AG08395 (cell line): ENCODE measurements around the gene GOLGA2.

ENCODE experiments used
- DNase-seq: peaks from one replicate; pipeline ENCODE4 v3.0.0; 2012; ENCODE audit warnings: mixed read lengths, low spot score

GOLGA2 gene

GRCh38 chr9:128213746-128214497 lies 61.9 kb downstream of the GOLGA2 start:
- no peak for DNase-seq

GRCh38 chr9:128211981-128212281 lies 63.9 kb downstream of the GOLGA2 start:
- DNase-seq = no peak

- no peak for DNase-seq
Measured at GRCh38 chr9:128211186-128211980, 64.4 kb downstream of the GOLGA2 start.

- no peak for DNase-seq
Measured at GRCh38 chr9:128208946-128209669, 66.7 kb downstream of the GOLGA2 start.

GRCh38 chr9:128208386-128208785 lies 67.4 kb downstream of the GOLGA2 start:
- no peak for DNase-seq

- no peak for DNase-seq
Measured at GRCh38 chr9:128206916-128207910, 68.6 kb downstream of the GOLGA2 start.

- no peak for DNase-seq
Measured at GRCh38 chr9:128206484-128206883, 69.3 kb downstream of the GOLGA2 start.
